ENCODE data around the gene SLC4A3. TPM values are rescaled to one million over a fixed set of nuclear protein-coding genes. Genes with fewer than 3 reads are reported as not detected.

Gene SLC4A3
- total and polyA plus RNA-seq, 2 donors (not counting 3 experiments of a cell fraction or from before 2014, with no cell fraction given): 0.29 to 0.35 TPM

DNA sequence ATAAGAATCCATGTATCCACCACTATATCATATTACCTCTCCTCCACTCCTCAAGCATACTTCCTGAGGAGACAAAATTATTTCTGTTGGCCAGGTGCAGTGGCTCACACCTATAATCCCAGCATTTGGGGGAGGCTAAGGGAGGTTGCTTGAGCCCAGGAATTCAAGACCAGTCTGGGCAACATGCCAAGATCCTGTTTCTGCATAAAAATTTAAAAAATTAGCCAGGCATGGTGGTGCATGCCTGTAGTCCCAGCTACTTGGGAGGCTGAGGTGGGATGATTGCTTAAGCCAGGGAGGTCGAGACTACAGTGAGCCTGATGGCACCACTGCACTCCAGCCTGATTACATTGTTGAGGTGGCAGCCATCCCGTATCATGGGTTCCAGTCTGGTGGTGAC is 46.1 kb upstream of the SLC4A3 start:
- FAIRE-seq (no peak), DNase-seq (ENCODE audit: low read depth, low spot score) (no peak)
- H3K79me2 ChIP-seq (ENCODE audit: control insufficient read depth, insufficient read depth, low read length): no peaks in the 10 kb centered on the region
- H3K4me1 ChIP-seq (ENCODE audit: control insufficient read depth, extremely low read depth, insufficient read depth, low read length): no peaks in the 10 kb centered on the region
- ChIA-PET CTCF (interaction anchor here (0.5 to 1.7 kb wide), 2 partner anchors 52 to 1639 kb away, joined by 4 to 6 read pairs; no protein-coding TSS in a partner anchor), POLR2A (no interaction called here)
- H3K36me3 ChIP-seq (ENCODE audit: control insufficient read depth in 2 of 2, extremely low read depth in 1 of 2, insufficient read depth in 2 of 2, low read length in 2 of 2): no peaks in the 10 kb centered on the region
- no peak overlapping the region for H3K4me3 ChIP-seq (replicated peaks in 1 of 3; ENCODE audit: insufficient read depth in 1 of 3, low read depth in 1 of 3, low read length in 3 of 3)
- no peak overlapping the region for H3K4me2 ChIP-seq (ENCODE audit: insufficient read depth, low read length)
- H3K27ac ChIP-seq (ENCODE audit: insufficient read depth, low read depth, low read length): no peak overlapping the region
- no peak overlapping the region for H3K9ac ChIP-seq (replicated peaks; ENCODE audit: extremely low read depth, insufficient read depth, low read length)
- no peaks in the 10 kb centered on the region for H3K9me3 ChIP-seq (replicated peaks; ENCODE audit: control insufficient read depth, insufficient read depth, low read length)
- intact Hi-C loops (cut with micrococcal nuclease): no loop called here
- no peaks in the 10 kb centered on the region for H3K9me1 ChIP-seq (replicated peaks; ENCODE audit: control insufficient read depth, extremely low read depth, insufficient read depth, low read length)
- H2AFZ ChIP-seq (ENCODE audit: low read depth, low read length): no peak overlapping the region
- no peaks in the 10 kb centered on the region for H4K20me1 ChIP-seq (replicated peaks; ENCODE audit: control insufficient read depth, extremely low read depth, insufficient read depth, low read length)
- peaks cover 13 to 25% of the 10 kb centered on the region in 2 experiments for H3K27me3 ChIP-seq (ENCODE audit: control insufficient read depth in 2 of 2, insufficient read depth in 2 of 2, low read length in 2 of 2)
- dilution Hi-C loops (cut with MboI; ENCODE audit: extremely low pct_ligation_motif_present, low sequenced_read_pairs): no loop called here
- TF ChIP-seq CTCF (IDR thresholded peaks at IDR 0.05; ENCODE audit: extremely low read depth in 1 of 2, insufficient read depth in 1 of 2, low read depth in 1 of 2, low read length in 2 of 2): no peak
- no peak for TF ChIP-seq FOS (IDR thresholded peaks at IDR 0.05; ENCODE audit: borderline replicate concordance, insufficient read depth, low read length)
- no peak for TF ChIP-seq MYC (IDR thresholded peaks at IDR 0.05; ENCODE audit: low read depth, low read length)
- BruUV-seq (replicated peaks): no TSS peak

- Histone ChIP-seq H3K9ac (replicated peaks; ENCODE audit: extremely low read depth, insufficient read depth, low read length) (no peak overlapping the region), H3K9me1 (replicated peaks; ENCODE audit: control insufficient read depth, extremely low read depth, insufficient read depth, low read length) (no peaks in the 10 kb centered on the region), H3K9me3 (replicated peaks; ENCODE audit: control insufficient read depth, insufficient read depth, low read length) (no peaks in the 10 kb centered on the region), H3K27ac (ENCODE audit: insufficient read depth, low read depth, low read length) (no peak overlapping the region), H4K20me1 (replicated peaks; ENCODE audit: control insufficient read depth, extremely low read depth, insufficient read depth, low read length) (no peaks in the 10 kb centered on the region), H3K4me2 (ENCODE audit: insufficient read depth, low read length) (no peak overlapping the region), H3K36me3 (ENCODE audit: control insufficient read depth in 2 of 2, extremely low read depth in 1 of 2, insufficient read depth in 2 of 2, low read length in 2 of 2) (no peaks in the 10 kb centered on the region), H3K4me1 (ENCODE audit: control insufficient read depth, extremely low read depth, insufficient read depth, low read length) (no peaks in the 10 kb centered on the region), H2AFZ (ENCODE audit: low read depth, low read length) (no peak overlapping the region), H3K79me2 (ENCODE audit: control insufficient read depth, insufficient read depth, low read length) (no peaks in the 10 kb centered on the region), H3K27me3 (ENCODE audit: control insufficient read depth in 2 of 2, insufficient read depth in 2 of 2, low read length in 2 of 2) (peaks cover 4 to 5% of the 10 kb centered on the region in 2 experiments), H3K4me3 (replicated peaks in 1 of 3; ENCODE audit: insufficient read depth in 1 of 3, low read depth in 1 of 3, low read length in 3 of 3) (no peak overlapping the region)
- CTCF ChIA-PET: interaction anchor here (1.0 to 1.9 kb wide), 2 partner anchors 30 to 50 kb away, joined by 3 to 7 read pairs; no protein-coding TSS in a partner anchor
- dilution Hi-C loops (cut with MboI; ENCODE audit: extremely low pct_ligation_motif_present, low sequenced_read_pairs): no loop called here
- no peak for DNase-seq (ENCODE audit: low read depth, low spot score)
- TF ChIP-seq POLR2A (IDR thresholded peaks at IDR 0.05; ENCODE audit: low read depth, low read length) (no peak), EZH2 (IDR thresholded peaks at IDR 0.05; ENCODE audit: borderline replicate concordance, low read depth, low read length, severe bottlenecking) (no peak), GATA2 (IDR thresholded peaks at IDR 0.05; ENCODE audit: insufficient read depth, insufficient read length, low read depth, low read length) (no peak), JUN (IDR thresholded peaks at IDR 0.05; ENCODE audit: borderline replicate concordance, insufficient read depth, insufficient read length, low read depth) (no peak), FOS (IDR thresholded peaks at IDR 0.05; ENCODE audit: borderline replicate concordance, insufficient read depth, low read length) (no peak), MYC (IDR thresholded peaks at IDR 0.05; ENCODE audit: low read depth, low read length) (no peak), POLR2AphosphoS5 (IDR thresholded peaks at IDR 0.05; ENCODE audit: insufficient read depth, low read depth, low read length) (no peak), CTCF (IDR thresholded peaks at IDR 0.05; ENCODE audit: extremely low read depth in 1 of 2, insufficient read depth in 1 of 2, low read depth in 1 of 2, low read length in 2 of 2) (no peak), MAX (IDR thresholded peaks at IDR 0.05; ENCODE audit: insufficient read depth, insufficient read length) (no peak)
- FAIRE-seq: no peak
- no TSS peak for BruUV-seq (replicated peaks)
- POLR2A ChIA-PET: interaction anchor here (0.7 kb wide), 1 partner anchor 41 kb away, joined by 3 read pairs; no protein-coding TSS in a partner anchor
- intact Hi-C loops (cut with micrococcal nuclease): no loop called here
These were observed 36.3 kb upstream of the SLC4A3 start for GRCh38 chr2:219591091-219591490.
